Measurements from ENCODE around the gene LCE7A.
A peak's percentile ranks its signal among the peaks of the same experiment; 100 is the strongest.

Gene LCE7A

DNA sequence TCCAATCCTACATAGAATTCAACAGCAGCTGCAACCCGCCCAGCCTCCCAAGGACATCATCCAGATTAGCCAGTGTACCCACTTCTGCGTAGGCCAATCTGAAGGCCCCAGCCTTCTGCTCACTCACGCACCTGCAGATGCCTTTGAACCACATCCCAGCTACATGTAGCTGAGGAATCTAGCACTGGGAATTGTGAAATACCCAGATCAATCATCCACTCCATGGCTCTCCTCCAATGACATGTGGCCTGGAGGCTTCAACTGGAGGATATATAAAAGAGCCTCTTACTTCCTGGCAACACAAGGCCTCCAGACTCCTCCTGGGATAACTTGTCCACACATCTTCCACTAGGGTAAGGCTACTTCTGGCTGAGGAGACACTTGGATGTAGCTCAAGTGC, 17.2 kb upstream of the LCE7A start, which contains the start of gene LCE6A:
Gene LCE6A, plus strand, starts transcription at position 301 of the 400 bp plus-strand sequence. CDS start 665 bp downstream, outside the sequence.
- TF ChIP-seq, protein P1, sequence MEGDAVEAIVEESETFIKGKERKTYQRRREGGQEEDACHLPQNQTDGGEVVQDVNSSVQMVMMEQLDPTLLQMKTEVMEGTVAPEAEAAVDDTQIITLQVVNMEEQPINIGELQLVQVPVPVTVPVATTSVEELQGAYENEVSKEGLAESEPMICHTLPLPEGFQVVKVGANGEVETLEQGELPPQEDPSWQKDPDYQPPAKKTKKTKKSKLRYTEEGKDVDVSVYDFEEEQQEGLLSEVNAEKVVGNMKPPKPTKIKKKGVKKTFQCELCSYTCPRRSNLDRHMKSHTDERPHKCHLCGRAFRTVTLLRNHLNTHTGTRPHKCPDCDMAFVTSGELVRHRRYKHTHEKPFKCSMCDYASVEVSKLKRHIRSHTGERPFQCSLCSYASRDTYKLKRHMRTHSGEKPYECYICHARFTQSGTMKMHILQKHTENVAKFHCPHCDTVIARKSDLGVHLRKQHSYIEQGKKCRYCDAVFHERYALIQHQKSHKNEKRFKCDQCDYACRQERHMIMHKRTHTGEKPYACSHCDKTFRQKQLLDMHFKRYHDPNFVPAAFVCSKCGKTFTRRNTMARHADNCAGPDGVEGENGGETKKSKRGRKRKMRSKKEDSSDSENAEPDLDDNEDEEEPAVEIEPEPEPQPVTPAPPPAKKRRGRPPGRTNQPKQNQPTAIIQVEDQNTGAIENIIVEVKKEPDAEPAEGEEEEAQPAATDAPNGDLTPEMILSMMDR (IDR thresholded peaks at IDR 0.05) = no peak

DNA sequence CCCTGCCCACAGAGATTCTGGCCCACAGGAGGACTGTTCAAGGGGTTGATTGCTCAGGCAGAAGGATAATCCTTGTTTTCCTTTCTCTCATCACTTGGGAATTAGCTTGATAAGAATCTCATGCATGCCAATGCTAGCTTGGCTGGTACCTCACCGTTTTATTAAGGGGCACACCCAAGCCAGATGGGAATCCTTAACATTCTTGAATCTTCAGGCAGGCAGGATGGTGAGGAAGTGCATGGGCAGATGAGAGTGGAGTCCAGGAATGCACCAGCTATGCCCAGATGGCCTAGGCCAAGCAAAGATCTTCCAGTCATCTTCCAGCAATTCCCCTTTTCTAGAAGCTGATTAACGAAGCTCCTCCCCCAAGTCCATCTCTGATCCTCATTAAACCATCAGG, 4.1 kb upstream of the LCE7A start:
- TF ChIP-seq, protein P1 (IDR thresholded peaks at IDR 0.05) = no peak

DNA sequence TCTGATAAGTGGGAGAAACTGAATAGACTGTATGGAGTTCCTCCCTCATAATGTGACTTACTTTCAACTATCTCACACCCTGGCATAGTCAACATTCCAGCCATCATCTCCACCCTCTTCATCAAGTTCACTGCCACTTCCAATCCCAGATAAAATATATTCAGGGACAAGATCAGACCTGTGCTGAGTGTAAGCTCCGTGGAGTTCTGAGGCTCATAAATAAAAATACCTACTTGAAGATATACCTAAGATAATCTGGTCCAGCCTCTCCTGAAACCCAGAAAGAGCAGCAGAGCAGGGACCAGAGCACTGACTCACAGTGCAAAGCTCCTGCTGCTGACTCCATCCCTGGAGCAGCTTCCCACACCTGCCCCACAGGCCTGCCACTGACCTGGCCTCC, 1.7 kb upstream of the LCE7A start:
- TF ChIP-seq, protein P1 (IDR thresholded peaks at IDR 0.05) = no peak

DNA sequence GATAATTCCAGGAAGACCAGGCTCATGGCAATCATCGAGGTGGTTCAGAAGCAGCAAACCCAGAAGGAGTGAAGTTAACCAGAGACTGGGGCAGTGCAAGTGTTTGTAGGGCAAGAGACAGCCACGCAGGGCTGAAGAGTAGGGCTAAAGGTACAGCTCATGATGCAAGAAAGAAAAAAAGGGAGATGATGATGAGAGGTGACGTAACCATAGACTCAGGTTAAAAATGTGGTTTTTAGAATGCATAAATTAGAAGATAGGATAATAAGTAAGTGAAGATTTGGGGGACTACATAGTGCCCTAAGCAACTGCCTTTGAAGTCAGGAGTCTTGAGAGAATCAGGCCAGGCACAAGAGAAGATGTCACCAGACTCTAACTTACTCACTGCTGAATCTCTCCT, 333 bp downstream of the LCE7A start:
- TF ChIP-seq, protein P1 (IDR thresholded peaks at IDR 0.05) = no peak

DNA sequence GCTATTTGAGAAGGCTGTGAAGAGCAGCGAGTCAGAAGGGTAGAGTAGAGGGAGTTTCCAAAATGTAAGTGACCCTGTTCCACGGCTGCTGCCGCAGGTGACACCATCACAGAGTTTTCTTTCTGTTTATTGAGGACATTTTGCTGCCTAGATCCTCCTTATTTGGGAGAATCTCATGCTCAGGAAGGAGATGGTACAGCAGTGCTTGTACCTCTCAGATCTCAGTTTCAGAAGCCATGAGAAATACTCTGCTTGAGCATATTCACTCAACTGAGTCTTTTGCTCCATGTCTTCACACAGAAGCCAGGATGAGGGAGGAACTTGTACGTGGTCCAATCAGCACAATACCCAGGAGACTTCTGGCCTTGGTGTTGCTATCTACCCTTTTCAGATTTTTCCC, 1.6 kb downstream of the LCE7A start:
- TF ChIP-seq, protein P1 (IDR thresholded peaks at IDR 0.05) = no peak

DNA sequence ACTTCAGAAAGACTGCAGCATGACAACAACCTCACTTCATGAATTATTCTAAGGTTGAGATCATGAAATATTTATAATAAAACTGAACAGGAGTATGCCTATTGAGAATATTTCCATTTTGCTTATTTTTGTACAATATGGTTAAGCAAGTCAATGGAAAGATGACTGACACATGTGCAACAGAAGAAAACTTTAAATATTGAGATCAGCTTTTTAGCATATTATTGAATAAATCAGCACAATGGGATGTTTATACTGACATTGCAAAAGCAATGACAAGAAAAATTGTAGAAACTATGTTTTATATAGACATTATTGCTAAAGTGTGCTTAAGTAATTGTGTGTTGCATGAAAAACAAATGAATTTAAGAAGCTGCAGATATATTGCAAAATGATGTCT, 4.6 kb downstream of the LCE7A start:
- TF ChIP-seq, protein P1 (IDR thresholded peaks at IDR 0.05) = no peak

DNA sequence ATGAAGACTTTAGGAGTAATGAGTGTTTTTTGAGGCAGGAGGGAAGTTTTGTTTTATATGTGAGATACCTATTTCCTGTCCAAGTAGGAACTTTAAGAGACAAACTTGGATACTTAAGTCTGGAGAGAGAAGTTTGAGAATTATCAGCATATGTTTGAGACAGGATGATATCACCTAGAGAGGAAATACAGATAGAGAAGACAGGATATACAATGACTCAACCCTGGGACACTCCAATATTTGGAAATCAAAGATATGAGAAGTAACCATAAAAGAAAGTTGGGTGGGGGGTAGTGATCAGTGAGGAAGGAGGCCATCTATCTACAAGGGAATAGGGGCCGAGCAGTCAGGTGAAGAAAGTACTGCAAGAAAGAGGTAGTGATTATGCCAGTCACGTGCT, 6.5 kb downstream of the LCE7A start:
- TF ChIP-seq, protein P1 (IDR thresholded peaks at IDR 0.05) = no peak

DNA sequence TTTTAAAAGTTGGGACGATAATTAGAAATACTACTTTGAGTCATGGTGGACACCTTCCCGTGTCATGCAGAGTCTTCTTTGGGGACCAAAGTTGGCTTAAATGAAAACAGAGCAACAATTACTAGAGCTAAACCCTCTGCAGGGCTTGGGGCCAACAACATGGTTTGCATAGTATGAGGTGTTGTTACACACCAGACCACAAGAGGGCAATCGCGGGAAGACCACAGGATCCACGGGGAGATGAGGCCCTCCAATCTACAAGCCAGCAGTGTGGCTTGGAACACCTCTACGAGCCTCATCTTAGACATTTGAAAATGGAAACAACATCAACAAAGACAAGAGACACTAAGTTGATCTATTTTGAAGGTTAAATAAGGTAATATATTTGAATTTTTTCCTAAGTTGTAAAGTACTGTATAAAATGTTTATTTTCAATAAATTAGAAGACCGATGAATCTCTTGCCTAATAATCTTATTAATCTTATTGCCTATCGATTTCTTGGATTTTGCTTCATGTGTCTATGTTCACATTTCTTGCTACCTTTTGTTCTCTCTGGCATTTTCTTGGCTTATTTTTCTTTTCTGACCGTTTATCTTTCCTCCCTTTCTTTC, 10.1 kb downstream of the LCE7A start:
- TF ChIP-seq, protein P1 (IDR thresholded peaks at IDR 0.05) = peak; percentile 89
